Uterus (tissue), 4 donors: ENCODE data around the gene UBE2D4. TPM values are rescaled to one million over a fixed set of nuclear protein-coding genes. Genes with fewer than 3 reads are reported as not detected.
"Not testable (repeated sequence)": the region's sequence is repeated elsewhere in the genome, so short reads cannot be mapped to it uniquely, and the experiment has no call there.

Source experiments
- DNase-seq, 2 donors: peaks; one replicate each; pipeline ENCODE4 v3.0.0-alpha.2; 2019 to 2020
- H3K27ac ChIP-seq, 2 donors: fragments of 200-600 bp; sonication (generic); 1 replicate in 1 of 2; 2 replicates in 1 of 2; pipeline ENCODE4 v1.5.1; 2016 to 2018
- H3K27me3 ChIP-seq, 2 donors: fragments of 200-600 bp; sonication (generic); one replicate each; pipeline ENCODE4 v1.5.1; 2018 to 2019; ENCODE audit warnings: control low read depth in 1 of 2
- H3K36me3 ChIP-seq, 2 donors: fragments of 200-600 bp; sonication (generic); one replicate each; pipeline ENCODE4 v1.5.1; 2019; ENCODE audit warnings: control low read depth in 1 of 2
- H3K4me1 ChIP-seq, 2 donors: fragments of 200-600 bp; sonication (generic); one replicate each; pipeline ENCODE4 v1.5.1; 2018 to 2019; ENCODE audit warnings: control low read depth in 1 of 2
- H3K4me3 ChIP-seq, 2 donors: fragments of 200-600 bp; sonication (generic); 1 replicate in 1 of 2; 2 replicates in 1 of 2; pipeline ENCODE4 v1.5.1; 2018 to 2019; ENCODE audit warnings: mild to moderate bottlenecking in 1 of 2
- H3K9me3 ChIP-seq, 2 donors: fragments of 200-600 bp; sonication (generic); one replicate each; pipeline ENCODE4 v1.5.1; 2019; ENCODE audit warnings: control low read depth in 1 of 2
- intact Hi-C: fragments of 100-400 bp; cut with DNase I; formaldehyde crosslinking; loops from one replicate; pipeline ENCODE4 v1.15.1; 2023; ENCODE audit warnings: low total_unique reads
- total RNA-seq, 4 donors: library from RNA; depleted of rRNA in 3 of 4; stranded (reverse); fragments of >200 nt in 3 of 4; gene quantifications; one replicate each; pipeline versions ENCODE4 v1.1.0 to v1.2.4, GENCODE V29; 2014 to 2023
- TF ChIP-seq, protein P1 (sequence below), 4 experiments: fragments of 200-600 bp in 2 of 4; fragments of 450-650 bp in 2 of 4; sonication (generic) in 2 of 4; IDR thresholded peaks; one replicate each; pipeline ENCODE4 v1.5.1; 2016 to 2019; ENCODE audit warnings: antibody characterized with exemption in 4 of 4, mild to moderate bottlenecking in 2 of 4, moderate library complexity in 1 of 4
- donor health status: DM: yes; HTN: yes; CAD: no.

Gene UBE2D4
- total RNA-seq, 4 donors from 2014 or later: 5.1 to 23.8 (median 16.5) TPM

DNA sequence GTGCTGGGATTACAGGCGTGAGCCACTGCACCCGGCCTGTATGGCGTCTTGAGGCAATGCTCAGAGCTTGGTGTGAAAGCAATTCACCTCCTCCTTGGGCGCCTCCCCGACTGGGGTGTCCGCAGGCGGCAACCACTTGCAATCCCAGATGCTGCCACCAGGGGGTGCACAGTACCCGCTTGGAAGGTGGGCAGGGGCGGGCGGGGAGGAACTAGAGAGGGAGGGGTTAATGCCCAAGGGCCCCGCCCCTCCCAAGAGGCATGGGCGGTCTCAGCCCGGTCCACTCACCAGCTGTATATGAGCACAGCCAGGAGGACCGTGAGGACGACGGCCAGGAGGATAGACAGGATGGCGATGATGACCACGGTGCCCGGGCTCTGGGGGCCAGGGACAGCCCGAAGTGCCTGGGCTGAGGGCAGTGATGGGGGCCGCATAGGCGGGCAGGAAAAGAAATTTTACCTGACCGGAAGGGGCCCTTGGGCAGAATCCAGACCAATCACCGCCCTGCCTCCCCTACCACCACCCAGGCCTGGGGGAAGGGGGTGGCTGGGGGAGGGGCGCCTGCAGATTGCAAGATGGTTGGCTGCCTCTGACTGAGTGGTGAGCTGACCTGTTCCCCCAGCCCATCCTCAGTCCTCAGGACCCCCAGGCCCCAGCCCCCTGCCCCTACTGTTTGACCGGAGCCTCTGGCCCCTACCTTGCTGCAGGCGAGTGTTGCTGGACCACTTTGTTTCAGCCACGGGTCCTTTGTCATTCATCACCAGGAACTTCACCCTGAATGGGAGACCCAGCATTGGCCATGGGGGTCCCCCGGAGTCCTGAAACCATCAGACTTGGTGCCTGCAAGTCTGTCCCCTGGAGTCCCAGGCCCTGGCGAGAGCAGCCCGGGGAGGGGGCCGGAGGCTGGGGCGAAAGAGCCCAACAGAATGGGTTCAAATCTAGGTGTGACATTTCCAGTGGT is 59.9 kb downstream of the UBE2D4 start:
- H3K27me3 ChIP-seq, H3K4me1 ChIP-seq, H3K4me3 ChIP-seq, H3K9me3 ChIP-seq, H3K36me3 ChIP-seq, intact Hi-C loops: not testable (repeated sequence)
- H3K27ac ChIP-seq: peak overlapping the region; percentile 35 to 45
- peak; percentile 50 to 71 for DNase-seq
- TF ChIP-seq, protein P1, sequence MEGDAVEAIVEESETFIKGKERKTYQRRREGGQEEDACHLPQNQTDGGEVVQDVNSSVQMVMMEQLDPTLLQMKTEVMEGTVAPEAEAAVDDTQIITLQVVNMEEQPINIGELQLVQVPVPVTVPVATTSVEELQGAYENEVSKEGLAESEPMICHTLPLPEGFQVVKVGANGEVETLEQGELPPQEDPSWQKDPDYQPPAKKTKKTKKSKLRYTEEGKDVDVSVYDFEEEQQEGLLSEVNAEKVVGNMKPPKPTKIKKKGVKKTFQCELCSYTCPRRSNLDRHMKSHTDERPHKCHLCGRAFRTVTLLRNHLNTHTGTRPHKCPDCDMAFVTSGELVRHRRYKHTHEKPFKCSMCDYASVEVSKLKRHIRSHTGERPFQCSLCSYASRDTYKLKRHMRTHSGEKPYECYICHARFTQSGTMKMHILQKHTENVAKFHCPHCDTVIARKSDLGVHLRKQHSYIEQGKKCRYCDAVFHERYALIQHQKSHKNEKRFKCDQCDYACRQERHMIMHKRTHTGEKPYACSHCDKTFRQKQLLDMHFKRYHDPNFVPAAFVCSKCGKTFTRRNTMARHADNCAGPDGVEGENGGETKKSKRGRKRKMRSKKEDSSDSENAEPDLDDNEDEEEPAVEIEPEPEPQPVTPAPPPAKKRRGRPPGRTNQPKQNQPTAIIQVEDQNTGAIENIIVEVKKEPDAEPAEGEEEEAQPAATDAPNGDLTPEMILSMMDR (IDR thresholded peaks at IDR 0.05): peak in 3 of 4 experiments; percentile 33 to 78 (median 42)

DNA sequence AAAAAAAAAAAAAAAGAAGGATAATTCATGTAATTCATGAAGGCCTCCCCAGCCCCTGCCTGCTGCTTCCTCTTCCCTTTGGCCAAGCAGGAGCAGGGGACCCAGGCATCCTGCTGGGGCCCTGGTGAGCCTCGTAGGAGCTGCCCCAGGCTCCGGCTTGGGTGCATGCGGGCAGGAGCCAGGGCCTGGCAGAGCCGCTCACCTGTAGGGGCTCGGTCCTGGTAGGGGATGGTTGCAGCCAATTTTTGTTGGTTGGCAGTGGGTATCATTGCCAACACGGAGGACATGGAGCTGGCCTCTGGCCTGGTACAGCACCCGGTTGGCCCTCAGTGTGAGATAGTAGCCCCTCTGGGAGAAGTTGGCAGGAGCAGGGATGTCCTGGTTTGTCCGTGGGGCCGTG is 61.2 kb downstream of the UBE2D4 start:
- H3K36me3 ChIP-seq, H3K27ac ChIP-seq, H3K9me3 ChIP-seq, H3K4me3 ChIP-seq, DNase-seq, intact Hi-C loops, H3K27me3 ChIP-seq, H3K4me1 ChIP-seq: not testable (repeated sequence)

DNA sequence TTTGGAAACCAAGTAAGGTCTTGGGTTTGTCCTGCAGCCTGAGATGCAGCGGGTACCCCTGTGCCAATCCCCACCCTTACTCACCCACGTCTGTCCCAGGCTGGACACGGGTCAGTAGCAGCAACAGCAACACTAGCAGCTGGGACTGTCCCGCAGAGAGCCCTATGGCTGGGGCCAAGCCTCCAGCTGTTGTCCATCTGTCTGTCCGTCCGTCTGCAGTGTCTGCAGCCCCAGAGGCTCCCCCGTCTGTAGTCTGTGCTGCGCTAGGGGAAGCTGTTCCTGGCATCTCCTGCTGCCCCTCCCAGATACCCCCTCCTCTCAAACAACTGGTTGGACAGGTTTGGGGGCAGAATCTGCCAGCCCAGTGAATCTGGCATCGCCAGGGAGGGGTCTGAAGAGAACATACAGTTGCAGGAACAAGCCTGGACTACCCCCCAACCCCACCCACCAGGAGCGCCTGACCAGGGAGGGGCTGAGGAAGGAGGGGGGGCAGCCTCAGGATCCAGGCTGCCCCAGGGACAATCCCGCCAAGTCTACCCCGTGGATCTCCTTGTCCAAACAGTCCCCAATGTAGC is 63.9 kb downstream of the UBE2D4 start:
- intact Hi-C loops, H3K27ac ChIP-seq, H3K4me3 ChIP-seq, H3K4me1 ChIP-seq, H3K9me3 ChIP-seq, DNase-seq, H3K27me3 ChIP-seq, H3K36me3 ChIP-seq: not testable (repeated sequence)

DNA sequence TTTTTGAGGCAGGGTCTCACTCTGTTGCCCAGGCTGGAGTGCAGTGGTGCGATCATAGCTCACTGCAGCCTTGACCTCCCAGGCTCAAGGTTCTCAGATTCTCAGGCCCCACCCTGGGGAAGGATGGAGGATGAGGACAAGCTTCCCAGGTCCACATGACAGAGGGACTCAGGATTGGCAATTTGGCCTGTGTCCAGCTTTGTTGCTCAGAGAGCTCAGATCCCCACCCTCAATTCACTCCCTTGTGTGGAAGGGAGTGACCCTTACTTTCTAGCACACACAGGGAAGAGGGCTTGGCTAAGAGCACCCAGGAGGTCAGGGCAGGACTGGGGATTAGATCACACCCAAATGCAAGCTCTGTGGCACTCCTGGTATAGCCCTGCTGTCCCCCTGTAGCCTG is 64.6 kb downstream of the UBE2D4 start:
- H3K4me3 ChIP-seq, H3K27ac ChIP-seq, H3K9me3 ChIP-seq, H3K27me3 ChIP-seq, DNase-seq, intact Hi-C loops, H3K36me3 ChIP-seq, H3K4me1 ChIP-seq: not testable (repeated sequence)

DNA sequence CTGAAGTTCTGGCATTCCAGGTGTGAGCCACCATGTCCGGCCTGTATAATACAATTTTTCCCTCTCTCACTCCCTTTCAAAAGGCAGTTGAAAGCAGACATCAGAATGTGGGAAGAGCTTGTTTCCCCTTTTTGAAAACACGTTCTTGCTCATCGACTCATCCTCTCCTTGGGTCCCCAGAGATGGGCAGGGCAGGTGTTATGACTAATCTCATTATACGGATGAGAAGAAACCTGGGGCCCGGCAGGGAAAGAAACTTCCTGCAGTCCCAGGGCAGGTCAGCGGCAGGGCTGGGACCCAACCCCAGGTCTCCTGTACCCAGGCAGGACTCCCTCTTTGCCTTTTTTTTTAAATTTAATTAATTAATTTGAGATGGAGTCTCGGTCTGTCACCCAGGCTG is 66.7 kb downstream of the UBE2D4 start:
- DNase-seq, H3K36me3 ChIP-seq, H3K4me3 ChIP-seq, intact Hi-C loops, H3K27me3 ChIP-seq, H3K4me1 ChIP-seq, H3K9me3 ChIP-seq, H3K27ac ChIP-seq: not testable (repeated sequence)

DNA sequence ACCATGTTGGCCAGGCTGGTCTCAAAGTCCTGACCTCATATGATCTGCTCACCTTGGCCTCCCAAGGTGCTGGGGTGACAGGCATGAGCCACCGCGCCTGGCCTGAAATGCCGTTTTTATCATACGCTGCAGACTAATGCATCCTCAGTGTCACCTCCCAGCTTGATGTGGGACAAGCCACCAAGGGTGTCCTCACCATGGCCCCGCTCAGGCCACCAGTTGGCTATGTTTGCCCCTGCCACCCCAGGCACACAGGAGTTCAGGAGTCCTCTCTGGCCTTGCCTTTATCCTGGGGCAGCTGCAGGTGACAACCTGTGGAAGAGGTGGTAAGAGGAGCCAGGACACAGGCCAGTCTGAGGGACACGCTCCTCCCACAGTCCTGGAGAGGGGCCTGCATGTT is 68.4 kb downstream of the UBE2D4 start:
- H3K9me3 ChIP-seq, H3K27ac ChIP-seq, DNase-seq, H3K27me3 ChIP-seq, intact Hi-C loops, H3K4me1 ChIP-seq, H3K4me3 ChIP-seq, H3K36me3 ChIP-seq: not testable (repeated sequence)

DNA sequence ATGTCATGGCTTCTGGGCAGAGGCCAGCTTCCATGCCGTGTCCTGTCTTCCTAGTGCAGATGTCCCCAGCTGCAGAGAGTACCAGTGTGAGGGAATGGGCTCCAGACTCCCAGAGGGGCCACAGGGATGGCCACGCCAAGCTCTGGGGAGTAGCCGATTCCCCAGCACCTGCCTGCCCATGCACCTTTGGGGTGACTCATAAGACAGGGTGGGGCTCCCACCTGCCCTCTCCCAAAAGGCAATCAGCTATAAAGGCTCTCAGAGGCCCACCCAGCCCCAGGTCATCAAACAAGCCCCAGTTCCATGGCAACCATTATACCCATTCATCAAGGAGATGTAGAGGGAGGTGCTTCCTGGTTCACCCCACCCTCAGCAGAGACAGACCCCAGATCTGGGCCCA is 71.3 kb downstream of the UBE2D4 start, which contains the start of gene SPDYE1:
Gene SPDYE1, plus strand, starts transcription at position 366 of the 400 bp plus-strand sequence. CDS start 2,053 bp downstream, outside the sequence.
- H3K4me3 ChIP-seq, H3K27ac ChIP-seq, DNase-seq, H3K9me3 ChIP-seq, H3K36me3 ChIP-seq, H3K4me1 ChIP-seq, intact Hi-C loops, H3K27me3 ChIP-seq: not testable (repeated sequence)

Other genes with a start within 250 kb of the UBE2D4 start
- 10 to 100 TPM; 30.0 to 83.6 (median 76.6) TPM for gene COA1, start 196.9 kb upstream of the UBE2D4 start, total RNA-seq
- 10 to 100 TPM; 20.4 to 93.0 (median 56.5) TPM for gene BLVRA, start 167.8 kb upstream of the UBE2D4 start, total RNA-seq
- 100 to 1,000 TPM in 2 of 4 donors, 10 to 100 TPM in 2; 34.2 to 134 (median 91.1) TPM for gene MRPS24, start 56.9 kb upstream of the UBE2D4 start, total RNA-seq
- 10 to 100 TPM; 13.1 to 44.8 (median 28.9) TPM for gene URGCP, start 19.8 kb upstream of the UBE2D4 start, total RNA-seq
- not detected for gene SPDYE1, start 71.5 kb downstream of the UBE2D4 start, total RNA-seq
- gene DBNL, start 118.3 kb downstream of the UBE2D4 start, total RNA-seq: 100 to 1,000 TPM in 1 of 4 donors, 10 to 100 TPM in 3; 71.5 to 113 (median 91.0) TPM
- 1 to 10 TPM in 1 of 4 donors, under 1 TPM in 1, not detected in 2; 0.76 to 1.4 TPM for gene PGAM2, start 139.1 kb downstream of the UBE2D4 start, total RNA-seq
- gene POLM, start 156.1 kb downstream of the UBE2D4 start, total RNA-seq: 10 to 100 TPM; 10.6 to 33.6 (median 23.6) TPM
- gene AEBP1, start 177.9 kb downstream of the UBE2D4 start, total RNA-seq: 100 to 1,000 TPM in 3 of 4 donors, 10 to 100 TPM in 1; 88.9 to 395 (median 303) TPM
- 10 to 100 TPM; 12.9 to 73.3 (median 33.7) TPM for gene POLD2, start 197.1 kb downstream of the UBE2D4 start, total RNA-seq
- not detected for gene MYL7, start 214.9 kb downstream of the UBE2D4 start, total RNA-seq